NOMO-1 treated with DMSO at 0.1 percent for 48 hours (cell line): ENCODE data around the gene RNF125.
"Not testable (repeated sequence)": the region's sequence is repeated elsewhere in the genome, so short reads cannot be mapped to it uniquely, and the experiment has no call there.

Experiments used
- DNase-seq: peaks from one replicate; lab custom pipeline; 2025; ENCODE audit not compliant: unreplicated experiment; lab: John Stamatoyannopoulos, UW

Gene RNF125

GRCh38 chr18:32018331-32019250, at the start of gene RNF125:
TSS of gene RNF125 (plus strand) at chr18:32018825. CDS start at chr18:32018864, 39 bp downstream.
- peak; percentile 76 for DNase-seq

DNA sequence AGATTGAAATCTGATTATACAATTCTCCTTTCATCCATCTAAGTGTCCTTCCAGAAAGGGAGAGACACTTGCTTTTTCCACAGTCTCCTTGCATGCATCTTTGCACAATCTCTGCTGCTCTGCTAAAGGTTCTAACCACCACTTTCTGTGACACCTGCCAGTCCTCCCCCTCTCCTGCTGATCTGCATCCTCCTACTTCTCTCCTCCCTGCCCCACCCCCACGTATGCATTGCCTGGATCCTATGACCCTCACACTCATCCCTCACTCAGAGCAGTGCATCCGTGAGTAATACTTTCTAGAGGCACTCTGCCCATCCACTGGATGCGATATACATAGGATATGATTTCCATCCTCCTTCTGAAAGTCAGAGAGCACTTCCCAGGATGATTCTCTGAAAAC, 48.0 kb upstream of the RNF125 start:
- no peak for DNase-seq

DNA sequence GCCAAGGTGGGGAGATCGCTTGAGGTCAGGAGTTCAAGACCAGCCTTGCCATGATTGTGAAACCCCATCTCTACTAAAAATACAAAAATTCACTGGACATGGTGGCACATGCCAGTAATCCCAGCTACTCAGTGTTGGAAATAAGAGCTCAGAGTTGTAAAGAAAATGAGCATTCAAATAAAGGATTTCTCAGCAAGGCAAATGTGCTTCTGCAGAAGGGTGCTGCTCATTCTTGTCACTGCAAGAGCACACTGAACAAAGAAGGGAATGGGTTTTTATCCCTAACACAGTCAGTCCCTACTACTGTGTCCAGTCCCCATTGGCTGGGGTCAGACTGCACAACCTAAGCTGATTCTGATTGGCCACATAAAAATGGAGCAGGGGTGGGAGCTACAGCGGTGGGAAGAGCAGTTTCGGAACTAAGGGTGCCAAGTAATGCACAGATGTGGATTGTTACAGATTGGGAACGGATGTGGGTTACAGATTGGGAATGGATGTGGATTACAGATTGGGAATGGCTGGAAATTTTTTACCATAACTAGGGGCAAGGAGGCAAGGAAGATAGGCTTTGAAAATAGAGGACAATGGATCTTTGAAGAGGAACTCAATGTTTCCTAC, 44.6 kb upstream of the RNF125 start:
- no peak for DNase-seq

DNA sequence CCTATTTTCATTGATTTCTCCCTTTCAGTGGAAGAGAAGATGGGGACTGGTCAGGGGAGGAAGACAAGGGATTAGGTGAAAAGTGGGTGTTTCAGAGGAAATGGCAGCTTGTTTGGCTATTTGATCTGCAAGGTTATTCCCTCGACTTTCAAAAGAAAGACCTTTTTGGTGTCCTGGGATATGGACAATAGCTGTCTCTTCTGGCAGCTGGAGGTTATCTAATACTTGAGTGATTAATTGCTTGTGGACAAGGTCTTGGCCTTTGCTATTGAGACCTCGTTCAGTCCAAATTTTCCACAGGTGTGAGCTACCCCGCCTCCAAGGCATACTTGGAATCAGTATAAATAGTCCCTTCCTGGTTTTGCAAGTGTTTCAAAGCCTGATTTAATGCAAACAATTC, 42.4 kb upstream of the RNF125 start:
- no peak for DNase-seq

- DNase-seq: peak; percentile 28
These were observed 41.3 kb upstream of the RNF125 start for GRCh38 chr18:31977270-31977872.

GRCh38 chr18:31978616-31979015, 40.0 kb upstream of the RNF125 start:
- DNase-seq: no peak

- no peak for DNase-seq
These were observed 38.9 kb upstream of the RNF125 start for GRCh38 chr18:31979714-31980113.

- no peak for DNase-seq
These were observed 37.8 kb upstream of the RNF125 start for GRCh38 chr18:31980863-31981262.

- DNase-seq: no peak
These were observed 35.6 kb upstream of the RNF125 start for GRCh38 chr18:31983020-31983419.

DNA sequence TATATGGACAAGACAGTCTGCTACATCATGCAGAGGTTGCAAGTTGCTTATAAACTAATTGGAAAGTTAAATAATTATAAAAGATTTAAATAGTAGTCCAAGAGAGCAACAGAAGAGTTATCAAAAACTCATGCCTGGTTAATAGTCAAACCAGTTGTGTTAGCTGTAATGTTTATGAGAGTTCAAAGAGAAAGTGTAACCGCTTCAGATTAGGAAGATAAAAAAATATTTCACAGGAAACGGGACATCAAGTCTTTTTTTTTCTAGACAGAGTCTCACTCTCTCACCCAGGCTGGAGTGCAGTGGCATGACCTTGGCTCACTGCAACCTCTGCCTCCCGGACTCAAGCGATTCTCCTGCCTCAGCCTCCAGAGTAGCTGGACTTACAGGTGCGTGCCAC, 34.6 kb upstream of the RNF125 start:
- no peak for DNase-seq

DNA sequence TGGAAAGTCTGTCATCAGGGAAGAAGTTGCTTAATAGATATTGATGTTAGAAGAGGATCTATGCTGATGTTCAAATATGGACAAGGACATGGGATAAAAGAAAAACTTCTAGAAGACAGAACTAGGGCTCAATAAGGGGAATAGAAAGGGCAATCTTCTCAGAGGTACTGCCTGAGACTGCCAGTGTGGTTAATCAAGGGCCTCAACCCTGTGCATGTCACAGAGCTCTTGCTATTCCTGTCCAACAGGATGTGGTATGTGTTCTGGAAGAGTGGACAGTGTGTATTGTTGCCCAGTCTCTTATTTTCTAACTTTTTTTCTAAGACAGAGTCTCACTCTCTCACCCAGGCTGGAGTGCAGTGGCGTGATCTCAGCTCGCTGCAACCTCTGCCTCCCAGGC, 27.8 kb upstream of the RNF125 start:
- DNase-seq: no peak

DNA sequence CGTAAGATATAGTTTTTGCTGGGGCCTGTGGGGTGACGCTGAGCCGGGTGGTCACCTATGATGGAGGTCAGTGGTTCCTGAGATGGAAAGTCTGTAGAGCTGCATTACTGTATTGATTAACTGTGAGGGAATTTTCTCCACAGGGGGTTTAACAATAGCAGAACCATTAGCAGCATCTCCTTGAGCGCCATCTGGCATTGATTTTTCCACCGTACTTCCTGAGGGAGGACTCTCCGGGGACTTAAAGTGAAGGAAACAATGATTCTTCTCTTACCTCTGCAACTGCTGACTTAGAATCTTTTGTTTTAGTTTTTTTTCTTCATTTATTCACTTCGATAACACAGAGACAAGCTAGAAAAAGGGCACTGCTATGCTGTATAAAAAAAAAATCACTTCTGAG, 22.6 kb upstream of the RNF125 start:
- no peak for DNase-seq

GRCh38 chr18:31998880-31999412, 19.7 kb upstream of the RNF125 start:
- DNase-seq: no peak

DNA sequence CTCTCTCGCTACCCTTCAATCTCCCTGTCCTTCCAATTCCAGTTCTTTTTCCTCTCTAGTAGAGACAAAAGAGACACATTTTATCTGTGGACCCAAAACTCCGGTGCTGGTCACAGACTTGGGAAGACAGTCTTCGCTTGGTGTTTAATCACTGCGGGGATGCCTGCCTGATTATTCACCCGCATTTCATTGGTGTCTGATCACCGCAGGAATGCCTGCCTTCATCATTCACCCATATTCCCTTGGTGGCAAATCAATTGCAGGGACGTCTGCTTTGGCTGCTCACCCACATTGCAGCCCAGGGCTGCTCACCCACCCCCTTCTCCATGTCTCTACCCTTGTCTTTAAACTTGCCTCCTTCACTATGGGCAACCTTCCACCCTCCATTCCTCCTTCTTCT, 17.5 kb upstream of the RNF125 start:
- DNase-seq: not testable (repeated sequence)

DNA sequence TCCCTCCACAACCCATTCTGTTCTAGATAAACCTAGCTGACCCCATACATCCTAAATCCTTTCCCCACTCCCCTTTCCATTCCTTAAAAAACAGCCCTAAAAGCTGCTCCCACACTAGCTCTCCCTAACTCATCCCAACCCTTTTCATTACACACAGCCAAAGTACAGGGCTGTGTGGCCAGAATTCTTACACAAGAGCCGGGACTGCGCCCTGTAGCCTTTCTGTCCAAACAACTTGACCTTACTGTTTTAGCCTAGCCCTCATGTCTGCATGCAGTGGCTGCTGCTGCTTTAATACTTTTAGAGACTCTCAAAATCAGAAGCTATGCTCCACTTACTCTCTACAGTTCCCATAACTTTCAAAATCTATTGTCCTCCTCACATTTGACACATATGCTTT, 14.8 kb upstream of the RNF125 start:
- not testable (repeated sequence) for DNase-seq

DNA sequence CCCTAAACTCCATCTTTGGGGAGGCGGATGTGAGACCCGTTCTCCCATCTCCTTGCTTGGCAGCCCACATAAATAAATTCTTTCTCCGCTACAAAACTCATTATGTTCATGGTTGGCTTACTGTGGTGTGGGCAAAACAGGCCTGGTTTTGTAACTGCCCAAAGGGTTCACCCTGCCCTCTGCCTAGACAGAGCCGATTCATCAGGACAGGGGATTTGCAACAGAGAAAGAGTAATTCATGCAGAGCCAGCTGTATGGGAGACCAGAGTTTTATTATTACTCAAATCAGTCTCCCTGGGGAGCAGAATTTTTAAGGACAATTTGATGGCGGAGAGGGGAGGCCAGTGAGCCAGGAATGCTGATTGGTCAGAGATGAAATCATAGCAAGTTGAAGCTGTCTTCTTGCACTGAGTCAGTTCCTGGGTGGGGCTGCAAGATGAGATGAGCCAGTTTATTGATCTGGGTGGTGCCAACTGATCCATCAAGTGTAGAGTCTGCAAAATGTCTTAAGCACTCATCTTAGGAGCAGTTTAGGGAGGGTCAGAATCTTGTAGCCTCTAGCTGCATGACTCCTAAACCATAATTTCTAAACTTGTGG, 8.4 kb upstream of the RNF125 start:
- DNase-seq: no peak

DNA sequence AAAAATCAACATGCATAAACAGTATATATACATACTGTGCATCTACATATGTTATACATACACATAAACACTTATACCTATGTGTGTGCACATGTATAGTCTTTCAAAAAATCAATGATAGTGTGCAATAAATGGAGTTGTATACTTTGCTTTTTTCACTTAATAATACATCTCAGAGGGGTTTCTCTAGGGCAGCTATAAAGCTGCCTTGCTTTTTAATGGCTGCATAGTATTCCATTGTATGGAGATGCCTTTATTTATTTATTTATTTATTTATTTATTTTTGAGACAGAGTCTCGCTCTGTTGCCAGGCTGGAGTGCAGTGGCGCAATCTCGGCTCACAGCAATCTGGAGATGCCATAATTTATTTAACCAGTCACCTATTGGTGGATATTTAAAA, 7.4 kb upstream of the RNF125 start:
- DNase-seq: no peak

- DNase-seq: peak; percentile 39
These were observed 775 bp downstream of the RNF125 start for GRCh38 chr18:32019251-32019948.

DNA sequence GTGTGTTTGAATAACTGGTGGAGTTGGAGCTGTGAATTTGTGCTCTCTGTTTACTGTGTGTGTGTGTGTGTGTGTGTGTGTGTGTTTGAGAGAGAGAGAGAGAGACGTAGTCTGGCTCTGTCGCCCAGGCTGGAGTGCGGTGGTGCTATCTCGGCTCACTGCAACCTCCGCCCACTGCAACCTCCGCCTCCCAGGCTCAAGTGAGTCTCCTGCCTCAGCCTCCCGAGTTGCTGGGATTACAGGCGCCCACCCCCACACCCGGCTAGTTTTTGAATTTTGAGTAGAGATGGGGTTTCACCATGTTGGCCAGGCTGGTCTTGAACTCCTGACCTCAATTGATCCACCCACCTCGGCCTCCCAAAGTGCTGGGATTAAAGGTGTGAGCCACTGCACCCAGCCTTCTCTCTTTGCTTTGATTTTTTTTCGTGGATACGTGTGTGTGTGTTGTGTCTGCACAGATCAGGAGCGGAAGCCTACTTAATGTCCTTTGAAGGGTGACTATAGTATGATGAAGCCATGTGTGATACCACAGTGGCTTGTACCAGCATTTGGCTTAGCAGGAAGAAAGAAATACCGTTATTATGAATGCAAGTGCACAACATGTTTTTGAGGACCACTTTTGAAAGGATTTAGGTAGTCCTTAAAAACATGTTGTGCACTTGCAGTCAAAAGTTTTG, 1.5 kb downstream of the RNF125 start:
- DNase-seq: not testable (repeated sequence)
